EH (cell line): Measurements from ENCODE around the gene ZNF512B.
"Not testable (repeated sequence)": the region's sequence is repeated elsewhere in the genome, so short reads cannot be mapped to it uniquely, and the experiment has no call there.

Experiments used
- DNase-seq: peaks from one replicate; pipeline ENCODE4 v3.0.0-alpha.2; 2015; ENCODE audit warnings: low read depth

Gene ZNF512B

DNA sequence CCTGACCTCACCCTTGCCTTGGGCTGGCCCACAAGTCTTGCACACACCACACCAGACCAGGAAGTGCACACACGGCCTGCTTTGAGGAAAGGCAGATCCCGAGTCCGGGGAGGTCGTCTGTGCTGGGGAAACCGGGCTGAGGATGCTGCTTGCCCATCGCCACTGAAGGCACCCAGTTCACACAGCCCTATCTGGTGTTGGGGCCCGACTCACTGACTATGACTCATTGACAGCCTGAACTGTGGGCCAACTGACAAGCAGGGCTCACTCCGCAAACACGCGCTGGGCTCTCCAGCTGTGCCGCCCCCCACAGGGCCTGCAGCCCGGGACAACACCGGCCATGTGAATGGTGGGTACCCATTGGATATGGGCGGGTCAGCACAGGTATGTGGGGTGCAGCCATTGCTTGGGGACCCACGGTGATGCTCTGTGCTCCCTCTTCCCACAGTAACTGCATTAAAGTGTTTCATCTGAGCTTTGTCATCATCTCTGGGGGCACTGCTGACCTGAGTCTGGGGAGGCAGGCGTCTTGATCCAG, 8.1 kb upstream of the ZNF512B start:
- peak; percentile 83 for DNase-seq

DNA sequence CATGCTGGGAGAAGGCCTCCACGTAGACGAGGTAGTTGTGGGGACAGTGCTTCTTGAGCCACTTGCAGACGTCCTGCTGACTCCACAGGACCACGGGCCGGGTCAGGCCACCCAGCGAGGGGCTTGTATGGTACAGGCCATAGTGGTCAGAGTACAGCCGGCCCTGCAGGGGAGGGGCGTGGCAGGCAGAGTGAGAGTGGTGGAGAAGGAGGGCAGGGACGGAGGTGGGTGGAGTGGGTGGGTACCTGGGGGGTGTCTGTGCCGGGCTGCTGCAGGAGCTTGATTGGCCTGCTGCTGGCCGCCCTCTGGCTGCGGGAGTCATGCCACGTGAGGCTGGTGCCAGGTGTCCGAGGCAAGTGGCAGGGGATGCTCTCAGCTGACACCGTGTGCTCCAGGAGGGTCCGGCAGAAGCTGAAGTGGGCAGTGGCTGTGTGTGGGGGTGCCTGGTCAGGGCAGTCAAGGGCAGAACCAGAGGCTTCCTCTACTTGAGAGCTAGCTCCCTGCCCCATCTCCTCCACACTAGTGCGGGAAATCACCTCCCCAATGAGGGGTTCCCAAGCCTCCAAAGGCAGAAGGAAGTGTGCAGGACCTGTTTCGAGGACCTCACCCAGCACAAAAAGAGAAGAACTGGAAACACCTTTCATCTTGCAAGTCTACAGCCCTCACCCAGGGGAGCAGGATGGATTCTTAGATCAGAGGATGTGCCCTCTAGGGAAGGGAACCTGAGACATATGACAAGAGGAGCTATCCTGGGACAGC, 7.4 kb upstream of the ZNF512B start:
- no peak for DNase-seq

DNA sequence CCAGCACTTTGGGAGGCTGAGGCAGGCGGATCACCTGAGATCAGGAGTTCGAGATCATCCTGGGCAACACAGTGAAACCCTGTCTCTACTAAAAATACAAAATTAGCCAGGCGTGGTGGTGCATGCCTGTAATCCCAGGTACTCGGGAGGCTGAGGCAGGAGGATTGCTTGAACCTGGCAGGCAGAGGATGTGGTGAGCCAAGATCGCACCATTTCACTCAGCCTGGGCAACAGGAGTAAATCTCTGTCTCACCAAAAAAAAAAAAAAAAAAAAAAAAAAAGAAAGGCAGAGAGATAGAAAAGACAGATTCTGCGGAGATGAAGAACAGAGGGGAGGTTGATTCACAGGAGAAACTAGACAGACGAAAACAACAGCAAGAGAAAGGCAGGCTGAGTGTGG, 6.8 kb upstream of the ZNF512B start:
- not testable (repeated sequence) for DNase-seq

DNA sequence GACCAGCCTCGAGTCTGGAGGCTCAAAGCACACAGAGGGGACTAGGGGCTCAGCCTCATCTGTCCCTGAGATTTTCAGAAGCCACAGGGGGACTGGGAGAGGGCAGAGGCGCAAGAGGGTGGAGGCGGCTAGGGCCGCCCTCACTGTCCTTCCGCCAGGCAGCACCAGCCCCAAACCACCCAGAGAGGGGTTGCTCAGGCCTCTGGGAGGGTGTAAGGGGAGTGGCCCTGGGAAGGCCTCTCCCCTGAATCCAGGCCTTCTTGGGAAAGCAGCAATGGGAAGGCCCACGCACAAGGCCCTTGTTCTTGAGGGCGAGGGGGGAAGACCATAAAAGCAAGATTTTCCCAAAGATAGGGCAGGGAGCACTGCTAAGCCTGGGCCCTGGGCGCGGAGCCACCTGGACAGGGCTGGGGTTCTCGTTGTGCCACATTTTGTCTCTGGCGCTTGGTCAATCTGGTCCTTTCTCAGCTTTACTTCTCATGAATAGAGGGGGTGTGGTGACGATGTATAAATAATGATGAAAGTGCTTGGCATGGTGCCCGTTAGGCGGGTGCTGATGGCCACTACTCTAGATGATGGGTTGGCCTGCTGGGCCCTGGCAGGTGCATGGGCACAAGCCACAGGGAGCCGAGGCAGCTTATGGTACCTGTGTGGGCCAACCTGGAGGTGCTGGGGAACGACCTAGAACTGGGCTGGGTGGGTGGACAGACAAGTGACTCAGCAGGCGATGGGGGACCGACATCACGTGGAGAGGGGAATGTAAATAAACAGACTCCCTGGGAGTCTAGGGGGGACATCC, 4.9 kb upstream of the ZNF512B start:
- DNase-seq, result peak; percentile 42

DNA sequence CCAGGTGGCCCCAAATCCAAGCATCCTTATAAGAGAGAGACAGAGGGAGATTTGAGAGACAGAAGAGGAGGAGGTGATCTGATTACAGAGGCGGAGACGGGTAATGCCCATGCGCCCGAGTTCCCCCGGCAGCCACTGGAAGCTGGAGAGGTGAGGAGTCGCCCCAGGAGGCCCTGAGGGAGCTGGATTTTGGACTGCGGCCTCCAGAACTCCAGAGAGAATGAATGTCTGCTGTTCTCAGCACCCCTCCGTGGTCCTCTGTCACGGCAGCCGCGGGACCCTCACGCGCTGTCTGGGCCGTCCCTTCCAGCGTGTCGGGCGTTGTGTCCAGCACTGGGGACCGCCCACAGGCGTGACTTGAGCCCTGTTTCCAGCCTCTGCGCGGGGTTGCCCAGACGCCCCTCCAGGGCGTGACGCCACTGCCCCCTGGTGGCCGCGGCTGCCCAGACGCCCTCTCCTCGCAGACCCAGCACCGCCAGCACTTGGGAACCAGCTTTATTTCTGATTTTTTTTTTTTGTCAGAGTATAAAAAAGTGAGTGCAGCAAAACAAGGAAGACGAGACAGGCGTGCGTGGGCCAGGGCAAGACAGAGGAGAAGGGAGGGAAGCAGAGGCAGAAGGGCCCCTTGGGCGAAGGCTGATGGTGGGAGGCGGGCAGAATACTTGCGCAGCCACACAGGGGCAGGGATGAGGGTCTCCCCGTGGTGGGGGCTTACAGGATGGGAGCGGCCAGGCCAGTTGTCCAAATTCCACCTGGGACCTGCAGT, 4.1 kb upstream of the ZNF512B start:
- DNase-seq, result peak; percentile 84

DNA sequence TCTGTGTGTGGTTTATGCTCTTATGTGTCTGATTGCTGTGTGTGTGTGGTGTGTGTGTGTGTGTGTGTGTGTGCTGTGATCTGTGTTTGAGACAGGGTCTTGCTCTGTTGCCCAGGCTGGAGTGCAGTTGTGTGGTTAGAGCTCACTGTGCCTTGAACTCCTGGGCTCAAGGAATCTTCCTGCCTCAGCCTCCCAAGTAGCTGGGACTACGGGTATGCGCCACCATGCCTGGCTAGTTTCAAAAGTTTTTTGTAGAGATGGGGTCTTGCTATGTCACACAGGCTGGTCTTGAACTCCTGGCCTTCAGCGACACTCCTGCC, 3.4 kb upstream of the ZNF512B start:
- DNase-seq, result no peak

DNA sequence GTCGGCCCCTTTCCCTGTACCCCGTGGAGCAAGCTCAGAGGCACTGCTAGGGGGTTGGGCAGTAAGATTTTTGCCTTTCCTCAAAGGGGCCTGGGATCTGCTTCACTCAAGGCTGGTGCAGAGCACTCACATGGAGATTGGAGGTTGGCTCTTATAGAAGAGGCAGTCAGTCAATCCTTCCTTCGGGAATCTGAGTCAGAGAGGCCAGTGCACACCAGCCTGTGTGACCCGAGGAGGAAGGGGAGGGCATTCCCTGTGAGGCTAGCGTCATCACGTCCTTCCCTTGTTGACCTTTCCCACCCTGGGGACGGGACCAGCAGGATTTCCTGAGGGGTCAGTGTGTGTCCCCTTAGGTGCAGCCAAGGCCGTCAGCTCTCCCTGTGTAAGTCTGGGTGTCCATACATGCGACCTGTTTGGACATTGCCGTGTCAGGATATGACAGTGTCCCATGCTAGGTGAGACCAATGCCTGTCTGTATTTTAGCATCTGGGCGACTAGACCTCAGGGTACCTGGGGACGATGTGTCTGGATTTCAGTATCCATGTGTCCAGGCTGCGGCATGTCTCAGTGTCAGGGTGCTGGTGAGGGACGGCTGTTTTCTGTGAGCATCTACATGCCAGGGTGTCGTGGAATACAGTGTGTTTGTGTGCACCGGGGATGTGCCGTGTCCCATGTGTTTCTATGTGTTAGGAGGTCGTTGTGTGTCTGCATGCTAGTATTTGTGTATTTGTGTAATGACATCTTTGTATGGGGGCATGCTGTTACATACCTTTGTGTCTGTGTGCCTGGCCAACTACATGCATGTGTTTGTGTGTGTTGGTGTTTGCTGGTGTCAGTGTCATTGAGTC, 2.8 kb upstream of the ZNF512B start:
- DNase-seq, result no peak

DNA sequence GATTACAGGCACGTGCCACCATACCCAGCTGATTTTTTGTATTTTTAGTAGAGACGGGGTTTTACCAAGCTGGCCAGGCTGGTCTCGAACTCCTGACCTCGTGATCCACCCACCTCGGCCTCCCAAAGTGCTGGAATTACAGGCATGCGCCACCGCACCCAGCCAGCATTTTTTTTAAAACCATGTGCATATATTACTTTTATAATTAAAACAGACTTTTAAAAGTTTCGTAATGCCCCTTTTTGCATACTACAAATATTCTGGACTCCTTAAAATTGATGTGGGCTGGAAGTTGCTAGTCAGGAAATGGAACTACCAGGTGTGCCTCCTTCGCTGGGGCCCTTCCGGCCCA, 2.2 kb upstream of the ZNF512B start:
- DNase-seq, result not testable (repeated sequence)

DNA sequence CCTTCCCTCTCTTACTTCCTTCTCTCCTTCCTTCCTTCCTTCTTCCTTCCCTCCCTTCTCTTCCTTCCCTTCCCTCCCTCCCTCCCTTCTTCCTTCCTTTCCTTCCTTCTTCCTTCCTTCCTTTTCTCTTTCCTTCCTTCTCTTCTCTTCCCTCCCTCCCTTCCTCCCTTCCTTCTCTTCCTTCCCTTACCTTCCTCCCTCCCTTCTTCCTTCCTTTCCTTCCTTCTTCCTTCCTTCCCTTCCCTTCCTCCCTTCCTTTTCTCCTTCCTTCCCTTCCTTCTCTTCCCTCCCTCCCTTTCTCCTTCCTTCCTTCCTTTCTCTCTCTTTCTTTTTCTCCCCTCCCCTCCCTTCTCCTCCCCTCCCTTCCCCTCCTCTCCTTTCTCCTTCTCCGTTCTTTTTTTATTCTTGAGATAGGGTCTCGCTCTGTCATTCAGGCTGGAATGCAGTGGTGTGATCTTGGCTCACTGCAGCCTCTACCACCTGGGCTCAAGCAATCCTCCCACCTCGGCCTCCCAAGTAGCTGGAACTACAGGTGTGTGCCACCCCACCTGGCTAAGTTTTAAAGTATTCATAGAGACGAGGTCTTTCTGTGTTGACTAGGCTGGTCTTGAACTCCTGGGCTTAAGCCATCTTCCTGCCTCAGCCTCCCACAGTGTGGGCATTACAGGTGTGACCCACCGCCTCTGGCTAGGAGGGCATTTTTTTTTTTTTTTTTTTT, 1.1 kb upstream of the ZNF512B start:
- no peak for DNase-seq

- DNase-seq, result no peak
Measured at GRCh38 chr20:63968928-63969760, 586 bp downstream of the ZNF512B start.

DNA sequence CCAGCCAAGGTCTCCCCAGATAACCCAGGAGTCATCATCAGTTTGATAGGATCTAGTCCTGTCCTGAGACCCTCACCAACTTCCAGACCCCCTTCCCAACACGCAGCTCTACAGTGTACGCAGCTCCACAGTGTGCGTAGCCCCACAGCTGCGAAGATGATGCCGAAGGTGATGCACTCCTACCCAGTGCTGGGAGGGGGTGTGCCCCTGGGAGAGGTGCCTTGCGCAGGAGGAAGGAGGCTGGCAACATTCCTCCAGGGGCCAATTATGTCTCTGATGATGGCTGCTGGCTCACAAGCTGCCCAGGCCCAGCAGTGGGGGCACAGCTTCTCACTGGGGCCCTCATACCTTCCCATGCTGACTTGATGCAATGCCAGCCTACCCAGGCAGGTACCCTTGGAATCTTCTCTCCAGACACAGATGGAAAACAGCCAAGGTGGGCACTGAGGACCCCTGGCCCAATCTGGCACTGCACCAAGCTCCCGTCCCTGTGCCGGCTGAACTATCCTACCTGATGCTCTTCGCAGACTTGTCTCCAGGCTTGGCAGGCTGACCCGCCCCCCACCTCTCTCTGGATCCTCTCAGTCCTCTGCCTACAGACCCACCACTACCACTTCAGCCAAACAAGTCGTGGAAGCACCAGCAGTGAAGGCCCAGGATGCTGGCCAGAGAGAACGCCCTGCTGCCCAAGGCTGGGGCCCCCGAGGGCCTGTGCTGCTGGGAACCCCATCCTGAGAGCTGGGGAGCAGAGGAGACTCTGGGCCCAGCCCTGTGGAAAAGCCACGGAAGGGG, 1.4 kb downstream of the ZNF512B start:
- no peak for DNase-seq

GRCh38 chr20:63967330-63968135, 2.2 kb downstream of the ZNF512B start:
- DNase-seq, result no peak

- no peak for DNase-seq
Measured at GRCh38 chr20:63966944-63967322, 2.8 kb downstream of the ZNF512B start.

DNA sequence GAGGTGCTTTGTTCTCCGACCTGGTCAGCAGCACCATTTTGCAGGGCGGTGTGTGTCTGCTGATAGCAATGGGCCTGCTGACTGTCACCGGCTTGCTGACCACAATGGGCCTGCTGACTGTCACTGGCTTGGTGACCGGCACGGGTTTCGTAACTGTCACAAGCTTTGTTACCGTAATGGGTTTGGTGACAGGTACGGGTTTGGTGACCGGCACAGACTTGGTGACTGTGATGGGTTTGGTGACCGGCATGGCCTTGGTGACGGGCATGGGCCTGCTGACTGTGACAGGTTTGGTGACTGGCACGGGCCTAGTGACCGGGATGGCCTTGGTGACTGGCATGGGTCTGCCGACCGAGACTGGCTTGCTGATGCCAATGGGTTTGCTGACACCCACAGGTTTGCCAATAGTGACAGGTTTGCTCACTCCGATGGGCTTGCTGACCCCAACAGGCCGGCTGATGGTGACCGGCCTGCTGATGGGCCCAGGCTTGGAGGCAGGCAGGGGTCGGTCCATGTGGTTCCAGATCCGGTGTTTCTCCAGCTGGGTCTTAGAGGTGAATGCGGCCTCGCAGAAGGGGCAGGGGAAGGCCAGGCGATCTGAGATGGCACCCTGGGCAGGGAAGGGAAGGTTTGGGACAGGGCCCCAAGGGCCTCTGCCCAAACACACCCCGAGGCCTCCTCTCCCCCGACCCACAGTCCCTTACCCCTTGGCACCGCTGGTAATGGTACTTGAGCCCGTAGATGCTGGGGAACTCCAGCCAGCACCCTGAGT, 3.4 kb downstream of the ZNF512B start:
- no peak for DNase-seq

GRCh38 chr20:63964412-63964811, 5.3 kb downstream of the ZNF512B start:
- no peak for DNase-seq

GRCh38 chr20:63963784-63964301, 5.9 kb downstream of the ZNF512B start:
- DNase-seq, result no peak

DNA sequence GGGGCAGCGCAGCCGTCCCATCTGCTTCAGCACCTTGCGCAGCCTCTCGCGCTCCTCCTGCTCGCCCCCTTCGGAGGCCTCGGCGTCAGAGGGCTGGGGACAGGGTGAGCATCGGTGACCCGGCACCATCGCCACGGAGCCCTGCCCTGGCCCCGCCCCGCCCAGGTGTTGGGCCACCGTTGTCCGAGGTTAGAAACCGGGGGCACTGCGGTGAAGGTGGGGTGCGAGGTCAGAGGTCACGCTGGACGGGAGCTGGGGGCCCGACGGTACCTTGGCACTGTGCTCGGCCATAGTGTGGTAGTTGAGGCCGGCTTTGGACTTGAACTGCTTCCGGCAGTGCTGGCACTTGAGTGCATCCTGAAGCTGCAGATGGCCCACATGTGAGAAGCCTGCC, 6.4 kb downstream of the ZNF512B start:
- DNase-seq, result no peak
